HL-60/S4 treated with phorbol 12-myristate 13-acetate at 8.2 ng/mL for 4 days and 3 days (cell line): ENCODE data around the gene COMMD3.
"Not testable (repeated sequence)": the region's sequence is repeated elsewhere in the genome, so short reads cannot be mapped to it uniquely, and the experiment has no call there.

ENCODE experiments used
- in situ Hi-C: fragments of 300-500 bp; cut with MboI; formaldehyde crosslinking; loops from 2 replicates; pipeline ENCODE4 v1.15.0; 2022; ENCODE audit warnings: low sequenced_read_pairs

COMMD3 gene

GRCh38 chr10:22316286-22317075 lies at the start of gene COMMD3:
Gene COMMD3 (plus strand): TSS chr10:22316388. CDS start chr10:22316418, 30 bp downstream.
- in situ Hi-C loops: no loop called here

- in situ Hi-C loops: no loop called here
These were observed 47.7 kb upstream of the COMMD3 start for GRCh38 chr10:22268503-22268902.

GRCh38 chr10:22271786-22272185 lies 44.4 kb upstream of the COMMD3 start:
- in situ Hi-C loops: no loop called here

GRCh38 chr10:22278441-22278782 lies 37.8 kb upstream of the COMMD3 start:
- in situ Hi-C loops: no loop called here

GRCh38 chr10:22280078-22280477 lies 36.1 kb upstream of the COMMD3 start:
- in situ Hi-C loops: no loop called here

- in situ Hi-C loops: no loop called here
These were observed 31.1 kb upstream of the COMMD3 start for GRCh38 chr10:22285130-22285529.

GRCh38 chr10:22293747-22294404 lies 22.3 kb upstream of the COMMD3 start:
- in situ Hi-C loops: no loop called here

- in situ Hi-C loops: no loop called here
These were observed 21.5 kb upstream of the COMMD3 start for GRCh38 chr10:22294694-22295093.

GRCh38 chr10:22301193-22301592 lies 15.0 kb upstream of the COMMD3 start:
- in situ Hi-C loops: no loop called here

GRCh38 chr10:22303461-22303860 lies 12.7 kb upstream of the COMMD3 start:
- in situ Hi-C loops: no loop called here

- in situ Hi-C loops: no loop called here
These were observed 10.5 kb upstream of the COMMD3 start for GRCh38 chr10:22305721-22306120.

- in situ Hi-C loops: no loop called here
These were observed 7.8 kb upstream of the COMMD3 start for GRCh38 chr10:22308390-22308789.

- in situ Hi-C loops: no loop called here
These were observed 6.8 kb upstream of the COMMD3 start for GRCh38 chr10:22309180-22310000.

GRCh38 chr10:22310012-22310411 lies 6.2 kb upstream of the COMMD3 start:
- in situ Hi-C loops: not testable (repeated sequence)

GRCh38 chr10:22310928-22311327 lies 5.3 kb upstream of the COMMD3 start:
- in situ Hi-C loops: no loop called here

GRCh38 chr10:22314852-22315251 lies 1.3 kb upstream of the COMMD3 start:
- in situ Hi-C loops: no loop called here

GRCh38 chr10:22315455-22316285 lies 518 bp upstream of the COMMD3 start:
- in situ Hi-C loops: no loop called here

GRCh38 chr10:22317076-22317370 lies 835 bp downstream of the COMMD3 start:
- in situ Hi-C loops: no loop called here

GRCh38 chr10:22317771-22318565 lies 1.8 kb downstream of the COMMD3 start:
- in situ Hi-C loops: no loop called here

- in situ Hi-C loops: no loop called here
These were observed 2.6 kb downstream of the COMMD3 start for GRCh38 chr10:22318772-22319171.
